Forelimb muscle (tissue), 1 donor: ENCODE data around the gene THAP10. TPM values are rescaled to one million over a fixed set of nuclear protein-coding genes. Genes with fewer than 3 reads are reported as not detected.
A peak's percentile ranks its signal among the peaks of the same experiment; 100 is the strongest.
"Not testable (repeated sequence)": the region's sequence is repeated elsewhere in the genome, so short reads cannot be mapped to it uniquely, and the experiment has no call there.

Source experiments
- DNase-seq: peaks from one replicate; pipeline ENCODE4 v3.0.0-alpha.2; 2013; ENCODE audit warnings: low read depth
- polyA plus RNA-seq: library from polyadenylated mRNA; unstranded; fragments of 120-200 nt; gene quantifications from one replicate; pipeline ENCODE4 v1.2.1, GENCODE V29; 2013; ENCODE audit not compliant: insufficient read length

THAP10 gene
- polyA plus RNA-seq, 1 donor, result 2.5 TPM

DNA sequence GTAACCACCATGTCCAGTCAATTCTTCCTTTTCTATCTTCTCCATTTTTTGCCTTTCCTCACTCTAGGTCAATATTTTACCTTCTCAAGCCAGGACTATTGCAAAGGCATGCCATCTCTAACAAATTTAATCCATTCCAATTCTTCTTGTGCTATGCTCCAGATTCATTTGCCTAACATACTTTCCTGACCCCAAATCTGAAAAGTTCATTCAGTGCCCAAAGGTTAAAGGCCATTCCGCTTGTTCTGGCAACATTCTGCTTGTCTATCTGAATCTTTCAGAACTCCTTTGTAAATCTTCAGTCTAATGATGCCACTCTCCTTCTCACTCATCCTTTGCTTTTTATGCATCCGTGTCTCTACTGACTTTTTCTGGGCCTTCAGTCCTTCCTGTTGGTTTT is 15.6 kb downstream of the THAP10 start:
- no peak for DNase-seq

GRCh38 chr15:70876011-70876410 is 16.2 kb downstream of the THAP10 start:
- DNase-seq, result no peak

DNA sequence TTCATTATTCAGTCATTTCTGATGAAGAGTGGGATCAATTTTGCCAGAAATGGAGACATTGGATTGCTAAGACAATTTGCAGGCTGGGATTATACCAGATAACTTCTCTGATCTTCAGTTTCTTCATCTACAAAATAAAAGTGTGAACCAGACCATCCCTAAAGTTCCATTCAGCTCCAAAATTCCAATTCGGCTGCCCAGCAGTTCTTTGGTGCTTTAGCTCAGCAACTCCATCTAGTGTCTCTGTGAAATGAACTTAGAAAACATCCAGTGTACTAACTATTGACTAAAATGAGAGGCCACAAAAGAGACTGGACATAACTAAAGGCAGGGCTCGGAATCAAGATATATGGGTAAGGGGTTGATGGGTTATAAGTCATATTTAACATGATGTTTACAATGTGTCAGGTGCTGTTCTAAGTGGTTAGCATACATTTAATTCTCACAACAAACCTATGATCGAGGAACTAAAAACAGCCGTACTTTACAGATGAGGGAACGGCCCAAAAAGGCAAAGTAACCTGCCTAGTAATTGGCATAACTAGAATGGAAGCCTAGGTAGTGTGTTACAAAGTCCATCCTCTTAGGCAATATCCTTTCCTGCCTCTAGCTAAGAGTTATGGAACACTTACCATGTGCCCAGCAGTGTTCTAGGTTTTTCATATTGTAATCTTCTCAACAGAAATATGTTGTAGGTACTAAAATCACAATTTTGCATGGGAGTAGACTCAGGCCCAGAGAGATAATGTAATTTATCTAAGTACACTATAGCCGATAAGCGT is 17.0 kb downstream of the THAP10 start:
- no peak for DNase-seq

DNA sequence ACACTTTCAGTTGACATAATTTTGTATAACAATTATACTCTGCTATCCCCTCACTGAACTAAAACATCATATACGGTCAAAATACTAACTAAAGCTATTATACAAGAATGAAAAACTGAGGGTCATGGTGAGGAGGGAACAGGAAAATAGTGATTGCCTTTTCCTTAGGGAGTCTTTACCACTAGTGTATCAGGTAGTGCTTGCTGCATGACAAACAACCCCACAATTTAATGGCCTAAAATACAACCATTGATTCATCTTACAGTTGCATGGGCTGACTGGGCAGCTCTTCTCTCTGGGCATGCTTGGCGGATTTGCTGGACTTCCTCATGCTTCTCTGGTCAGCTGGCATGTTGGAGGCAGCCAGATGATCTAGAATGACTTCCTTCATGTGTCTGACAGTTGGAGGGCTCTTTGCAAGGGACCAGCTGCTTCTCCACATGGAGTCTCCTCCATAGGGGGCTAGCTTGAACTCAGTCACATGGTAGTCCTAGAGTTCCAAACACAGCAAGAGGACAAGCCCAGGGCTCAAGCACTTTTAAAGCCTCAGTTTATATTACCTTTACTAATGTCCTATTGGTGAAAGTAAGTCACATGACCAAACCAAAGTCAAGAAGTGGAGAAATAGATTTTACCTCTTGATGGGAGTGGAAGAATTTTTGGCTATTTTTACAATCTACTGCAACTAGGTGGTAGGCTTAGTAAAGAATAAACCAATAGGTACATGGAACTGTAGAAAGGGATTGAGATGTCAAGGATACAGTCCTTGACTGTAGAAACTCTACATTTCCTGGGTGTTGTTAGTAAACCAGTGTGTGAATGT is 18.8 kb downstream of the THAP10 start:
- no peak for DNase-seq

DNA sequence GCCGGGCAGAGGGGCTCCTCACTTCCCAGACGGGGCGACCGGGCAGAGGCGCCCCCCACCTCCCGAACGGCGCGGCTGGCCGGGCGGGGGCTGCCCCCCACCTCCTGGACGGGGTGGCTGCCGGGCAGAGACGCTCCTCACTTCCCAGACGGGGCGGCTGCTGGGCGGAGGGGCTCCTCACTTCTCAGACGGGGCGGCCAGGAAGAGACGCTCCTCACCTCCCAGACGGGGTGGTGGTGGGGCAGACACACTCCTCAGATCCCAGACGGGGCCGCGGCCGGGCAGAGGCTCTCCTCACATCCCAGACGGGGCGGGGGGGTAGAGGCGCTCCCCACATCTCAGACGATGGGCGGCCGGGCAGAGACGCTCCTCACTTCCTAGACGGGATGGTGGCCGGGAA is 20.7 kb downstream of the THAP10 start:
- not testable (repeated sequence) for DNase-seq

GRCh38 chr15:70870051-70870450 is 22.2 kb downstream of the THAP10 start:
- DNase-seq, result no peak

DNA sequence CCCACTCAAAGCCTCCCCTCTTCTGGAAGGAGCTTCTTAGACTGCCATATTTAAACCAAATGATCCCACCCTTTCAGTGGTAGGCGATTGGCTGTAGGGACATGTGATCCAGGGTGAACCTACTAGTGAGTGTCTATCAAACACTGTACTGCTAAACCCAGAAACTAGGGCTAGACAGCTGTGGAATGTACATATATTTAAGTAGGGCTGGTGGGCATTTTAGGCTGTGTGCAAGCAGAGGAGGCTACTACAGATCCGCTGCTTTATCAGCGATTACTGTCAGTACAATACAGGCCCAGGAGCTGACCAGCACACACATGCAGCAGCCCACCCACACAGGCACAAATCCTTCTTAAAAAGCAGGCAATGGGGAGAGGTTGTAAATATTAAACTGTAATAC is 22.9 kb downstream of the THAP10 start:
- no peak for DNase-seq

- peak; percentile 80 for DNase-seq
Measured at GRCh38 chr15:70867911-70868467, 24.2 kb downstream of the THAP10 start.

- no peak for DNase-seq
Measured at GRCh38 chr15:70866982-70867641, 25.1 kb downstream of the THAP10 start.

DNA sequence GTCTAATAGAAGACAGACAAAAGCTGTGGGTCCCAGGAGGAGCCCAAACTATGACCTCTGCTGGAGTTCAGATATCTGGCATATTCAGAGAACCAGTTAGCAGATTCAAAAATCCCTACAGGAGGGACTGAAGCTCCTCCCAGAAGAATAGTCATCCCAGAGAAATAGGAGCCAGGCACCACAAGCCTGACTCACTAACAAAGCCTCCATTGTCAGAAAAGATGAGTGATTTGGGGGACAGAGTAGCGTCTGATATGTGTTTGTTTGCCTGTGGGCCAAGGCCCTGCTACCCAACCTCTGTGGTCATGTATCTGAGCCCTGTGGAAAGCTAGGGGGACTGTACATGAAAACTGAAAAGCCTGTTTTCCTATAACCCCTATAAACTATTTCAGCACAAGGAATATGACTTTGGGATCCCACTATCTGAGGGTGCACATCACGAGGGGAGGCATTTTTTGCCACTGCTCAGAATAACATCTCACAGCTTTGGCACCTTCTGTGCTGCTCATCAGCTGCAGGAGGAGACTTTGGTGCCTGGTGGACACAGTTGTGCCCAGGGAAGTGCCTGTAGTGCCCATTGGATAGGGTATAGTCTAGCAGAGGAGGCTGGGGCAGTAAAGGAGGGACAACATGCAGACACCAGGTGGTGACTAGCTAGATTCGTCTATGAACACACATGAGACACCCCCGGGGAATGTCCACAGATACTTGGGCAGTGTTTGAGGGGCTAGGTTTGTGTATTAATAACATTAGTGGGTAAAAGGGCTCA is 28.6 kb downstream of the THAP10 start:
- DNase-seq, result no peak

- DNase-seq, result no peak
Measured at GRCh38 chr15:70859998-70860397, 32.2 kb downstream of the THAP10 start.

GRCh38 chr15:70859322-70859908 is 32.8 kb downstream of the THAP10 start:
- DNase-seq, result no peak

DNA sequence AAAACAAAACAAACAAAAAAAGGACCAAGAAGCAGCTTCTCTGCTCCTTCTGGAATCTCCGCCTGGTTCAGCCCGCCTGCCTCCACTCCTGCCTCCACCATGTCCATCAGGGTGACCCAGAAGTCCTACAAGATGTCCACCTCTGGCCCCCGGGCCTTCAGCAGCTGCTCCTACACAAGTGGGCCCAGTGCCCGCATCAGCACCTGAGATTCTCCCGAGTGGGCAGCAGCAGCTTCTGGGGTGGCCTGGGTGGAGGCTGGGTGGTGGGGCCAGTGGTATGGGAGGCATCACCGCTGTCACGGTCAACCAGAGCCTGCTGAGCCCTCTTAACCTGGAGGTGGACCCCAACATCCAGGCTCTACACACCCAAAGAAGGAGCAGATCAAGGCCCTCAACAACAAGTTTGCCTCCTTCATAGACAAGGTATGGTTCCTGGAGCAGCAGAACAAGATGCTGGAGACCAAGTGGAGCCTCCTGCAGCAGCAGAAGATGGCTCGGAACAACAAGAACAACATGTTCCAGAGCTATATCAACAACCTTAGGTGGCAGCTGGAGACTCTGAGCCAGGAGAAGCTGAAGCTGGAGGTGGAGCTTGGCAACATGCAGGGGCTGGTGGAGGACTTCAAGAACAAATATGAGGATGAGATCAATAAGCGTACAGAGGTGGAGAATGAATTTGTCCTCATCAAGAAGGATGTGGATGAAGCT is 33.5 kb downstream of the THAP10 start:
- DNase-seq, result not testable (repeated sequence)

DNA sequence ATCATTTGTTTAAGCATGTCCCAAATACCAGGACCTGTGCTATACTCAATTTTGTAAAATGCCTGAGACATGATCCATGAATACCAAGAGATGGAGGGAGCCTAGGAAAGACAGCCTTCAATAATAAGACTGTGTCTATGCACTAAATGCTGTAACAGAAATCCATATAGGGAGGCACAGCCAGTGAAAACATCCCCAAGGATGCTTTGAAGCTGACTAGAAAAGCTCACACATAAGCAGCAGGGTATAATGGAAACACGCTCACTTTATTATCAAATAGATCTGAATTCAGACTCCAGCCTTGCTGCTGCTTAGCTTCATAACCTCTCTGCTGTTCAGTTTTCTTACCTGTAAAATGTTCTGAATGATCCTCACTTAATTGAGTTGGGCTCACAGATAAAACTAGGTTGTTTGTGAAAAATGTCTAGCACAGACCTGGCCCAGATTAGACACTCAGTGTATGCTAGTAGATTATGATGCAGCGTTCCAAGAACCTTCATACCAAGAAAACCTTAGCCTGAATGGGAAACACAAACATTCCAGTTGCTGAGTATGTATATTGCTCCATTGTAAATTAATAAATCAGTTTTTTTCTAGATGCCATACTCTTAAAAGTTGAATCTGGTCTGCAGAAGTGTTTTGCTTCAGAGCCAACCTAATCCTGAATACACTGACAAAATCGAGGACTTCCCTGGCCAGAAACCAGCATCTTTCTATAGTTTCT is 34.5 kb downstream of the THAP10 start:
- DNase-seq, result no peak

DNA sequence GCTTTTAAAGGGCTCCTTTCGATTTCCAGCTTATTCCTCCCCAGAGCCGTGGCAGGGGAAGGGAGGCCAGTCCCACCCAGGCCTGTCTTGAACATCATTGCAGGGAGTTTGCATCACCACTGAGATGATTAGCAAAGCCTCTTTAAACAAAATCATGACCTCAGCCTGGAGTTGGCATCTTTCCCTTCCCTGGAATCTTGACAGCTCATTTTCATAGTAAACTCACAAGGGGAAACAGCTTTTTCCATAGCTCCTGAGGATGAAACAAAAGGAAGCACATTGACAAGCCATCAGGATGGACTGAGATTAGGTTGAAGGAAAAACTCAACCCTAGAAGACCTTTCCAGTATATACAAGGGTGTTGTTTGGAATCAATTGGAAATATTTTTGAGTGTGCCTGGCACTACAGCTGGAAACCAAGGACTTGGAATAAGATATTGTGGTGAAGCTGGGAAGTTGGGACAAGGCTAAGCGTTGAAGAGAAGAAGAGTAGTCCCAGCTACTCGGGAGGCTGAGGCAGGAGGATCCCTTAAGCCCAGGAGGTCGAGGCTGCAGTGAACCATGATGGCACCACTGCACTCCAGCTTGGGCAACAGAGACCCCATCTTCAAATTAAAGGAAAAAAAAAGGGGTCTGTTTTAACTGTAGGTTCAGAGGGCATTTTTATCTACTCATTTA is 35.2 kb downstream of the THAP10 start:
- peak; percentile 96 for DNase-seq

- no peak for DNase-seq
Measured at GRCh38 chr15:70856177-70856883, 35.9 kb downstream of the THAP10 start.

GRCh38 chr15:70855764-70856163 is 36.5 kb downstream of the THAP10 start:
- no peak for DNase-seq

DNA sequence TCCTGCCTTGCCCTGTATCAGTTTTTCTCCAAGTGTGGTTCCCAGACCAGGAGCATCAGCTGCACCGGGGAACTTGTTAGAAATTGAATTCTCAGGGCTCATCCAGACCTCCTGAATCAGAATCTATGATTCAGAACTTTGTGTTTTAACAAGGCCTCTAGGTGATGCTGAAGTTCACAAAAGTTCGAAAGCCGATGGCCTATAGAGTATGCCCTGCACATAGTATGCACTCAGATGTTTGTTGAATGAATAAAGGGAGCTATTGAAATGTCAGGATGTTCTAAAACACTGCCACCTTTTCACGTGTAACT is 37.6 kb downstream of the THAP10 start:
- no peak for DNase-seq
